Muscle layer of colon (tissue), 2 donors: Measurements from ENCODE around the gene USP16.
"Not testable (repeated sequence)": the region's sequence is repeated elsewhere in the genome, so short reads cannot be mapped to it uniquely, and the experiment has no call there.

Experiments
- H3K27ac ChIP-seq: one replicate; pipeline ENCODE4 v1.7.0; 2013; ENCODE audit warnings: low read depth, mild to moderate bottlenecking, low read length, moderate library complexity
- H3K27me3 ChIP-seq, 2 donors: one replicate each; pipeline ENCODE4 v1.7.0; 2013; ENCODE audit warnings: low read length in 2 of 2, mild to moderate bottlenecking in 2 of 2; ENCODE audit not compliant: insufficient read depth in 2 of 2, control insufficient read depth in 1 of 2
- H3K36me3 ChIP-seq: one replicate; pipeline ENCODE4 v1.7.0; 2013; ENCODE audit warnings: mild to moderate bottlenecking, low read length; ENCODE audit not compliant: insufficient read depth
- H3K4me1 ChIP-seq: one replicate; pipeline ENCODE4 v1.7.0; 2013; ENCODE audit warnings: mild to moderate bottlenecking, low read length; ENCODE audit not compliant: insufficient read depth
- H3K4me3 ChIP-seq, 2 donors: one replicate each; pipeline ENCODE4 v1.7.0; 2013; ENCODE audit warnings: low read length in 2 of 2, low read depth in 1 of 2, mild to moderate bottlenecking in 1 of 2, moderate library complexity in 1 of 2
- H3K9ac ChIP-seq: one replicate; pipeline ENCODE4 v1.7.0; 2013; ENCODE audit warnings: low read length
- H3K9me3 ChIP-seq: one replicate; pipeline ENCODE4 v1.7.0; 2013; ENCODE audit warnings: mild to moderate bottlenecking, low read length
- donor health status: abdominal sarcoma.
- donor health status: Adenocarcinoma of cecum.

USP16 gene

GRCh38 chr21:29024474-29025327 is at the start of gene USP16:
USP16 (plus strand) TSS chr21:29024668; CDS start chr21:29027914, 3,246 bp downstream.
- H3K27ac ChIP-seq: peak within 1 kb of the TSS; percentile 91
- peak within 1 kb of the TSS; percentile 96 for H3K9ac ChIP-seq
- H3K4me1 ChIP-seq: peaks cover 12% of the 10 kb centered on the region
- H3K36me3 ChIP-seq: no peaks in the 10 kb centered on the region
- H3K9me3 ChIP-seq: no peaks in the 10 kb centered on the region
- H3K27me3 ChIP-seq: no peaks in the 10 kb centered on the region
- H3K4me3 ChIP-seq: peak within 1 kb of the TSS; percentile 53 to 90

- H3K27ac ChIP-seq: no peak overlapping the region
- H3K27me3 ChIP-seq: no peaks in the 10 kb centered on the region
- H3K9ac ChIP-seq: no peak overlapping the region
- H3K4me1 ChIP-seq: no peaks in the 10 kb centered on the region
- H3K36me3 ChIP-seq: peaks cover 20% of the 10 kb centered on the region
- H3K9me3 ChIP-seq: no peaks in the 10 kb centered on the region
- no peak overlapping the region for H3K4me3 ChIP-seq
Observed at GRCh38 chr21:28975397-28975796, 49.1 kb upstream of the USP16 start.

DNA sequence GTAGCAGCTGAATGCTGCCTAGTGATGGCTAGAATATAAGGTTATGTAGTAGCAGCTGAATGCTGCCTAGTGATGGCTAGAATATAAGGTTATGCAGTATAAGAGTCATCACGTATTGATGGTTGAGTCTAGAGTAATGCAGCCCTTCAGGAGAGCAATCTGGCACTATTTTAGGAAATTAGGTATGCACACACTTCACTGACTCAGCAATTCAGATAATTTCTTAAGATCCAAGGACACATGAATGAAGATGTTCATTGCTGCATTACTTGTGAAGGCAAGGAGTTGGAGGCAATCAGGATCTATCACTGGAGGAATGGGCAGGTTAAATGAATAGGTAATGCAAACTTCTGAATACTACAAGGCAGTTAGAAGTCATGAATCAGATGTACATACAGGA is 45.4 kb upstream of the USP16 start:
- no peak overlapping the region for H3K4me3 ChIP-seq
- H3K9me3 ChIP-seq: no peaks in the 10 kb centered on the region
- H3K9ac ChIP-seq: no peak overlapping the region
- H3K27ac ChIP-seq: no peak overlapping the region
- no peaks in the 10 kb centered on the region for H3K27me3 ChIP-seq
- H3K4me1 ChIP-seq: no peaks in the 10 kb centered on the region
- H3K36me3 ChIP-seq: peaks cover 38% of the 10 kb centered on the region

GRCh38 chr21:28982637-28983036 is 41.8 kb upstream of the USP16 start:
- Histone ChIP-seq H3K27me3 (no peaks in the 10 kb centered on the region), H3K4me3 (no peak overlapping the region), H3K9me3 (no peaks in the 10 kb centered on the region), H3K27ac (no peak overlapping the region), H3K36me3 (peaks cover 45% of the 10 kb centered on the region), H3K9ac (no peak overlapping the region), H3K4me1 (no peaks in the 10 kb centered on the region)

DNA sequence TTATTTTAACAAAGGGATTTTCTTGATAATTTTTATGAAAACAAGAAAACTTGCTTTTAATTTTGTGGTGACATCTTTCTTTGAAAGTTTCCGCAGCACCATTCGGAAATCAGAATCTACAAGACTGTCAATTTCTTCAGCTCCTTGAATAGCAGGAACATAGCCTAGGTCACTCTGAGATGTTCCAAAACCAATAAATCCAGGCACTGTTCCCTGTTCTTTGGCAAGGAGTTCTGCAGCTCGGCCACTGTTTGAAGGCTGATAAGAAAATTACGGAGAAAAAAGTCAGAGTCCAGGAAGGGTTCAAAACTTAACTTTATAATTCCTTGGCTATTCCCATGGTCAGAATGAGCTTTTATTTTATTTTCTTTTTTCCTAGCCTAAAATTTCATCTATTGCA is 37.8 kb upstream of the USP16 start:
- H3K4me1 ChIP-seq: peaks cover 10% of the 10 kb centered on the region
- no peaks in the 10 kb centered on the region for H3K27me3 ChIP-seq
- no peak overlapping the region for H3K4me3 ChIP-seq
- H3K27ac ChIP-seq: no peak overlapping the region
- H3K9me3 ChIP-seq: no peaks in the 10 kb centered on the region
- no peak overlapping the region for H3K9ac ChIP-seq
- peaks cover 25% of the 10 kb centered on the region for H3K36me3 ChIP-seq

GRCh38 chr21:28988146-28988545 is 36.3 kb upstream of the USP16 start:
- not testable (repeated sequence) for H3K9ac ChIP-seq, H3K27ac ChIP-seq, H3K4me3 ChIP-seq, H3K9me3 ChIP-seq, H3K27me3 ChIP-seq
- peaks cover 16% of the 10 kb centered on the region for H3K4me1 ChIP-seq
- H3K36me3 ChIP-seq: peaks cover 18% of the 10 kb centered on the region

DNA sequence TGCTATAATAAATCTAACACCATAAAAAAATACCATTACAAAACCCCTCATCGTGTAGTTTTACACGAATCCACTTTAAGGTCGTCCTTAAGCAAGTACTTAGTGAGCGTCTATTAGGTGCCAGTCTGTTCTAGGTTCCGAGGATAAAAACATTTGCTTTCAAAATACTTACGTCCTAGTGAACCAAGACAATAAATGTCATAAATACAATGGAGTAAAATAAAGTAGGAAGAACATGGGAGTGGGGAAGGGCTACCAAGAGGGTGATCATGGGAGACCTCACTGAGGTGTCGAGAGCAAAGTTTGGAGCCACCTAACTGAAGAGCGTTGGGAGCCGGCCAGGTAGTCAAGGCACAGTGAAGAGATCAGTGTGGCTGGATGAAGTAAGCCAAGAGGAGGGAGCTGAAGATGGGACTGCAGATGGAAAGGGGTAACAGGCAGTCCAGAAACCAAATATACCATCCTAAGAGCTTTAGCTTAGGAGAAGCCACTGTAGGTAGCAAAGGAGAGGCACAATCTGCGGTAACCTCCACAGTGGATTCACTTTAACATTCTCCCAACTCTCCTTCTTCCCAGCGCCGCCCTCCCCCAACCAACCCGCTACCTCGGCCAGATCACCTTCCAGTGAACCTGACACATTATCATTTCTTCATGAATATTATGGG is 32.5 kb upstream of the USP16 start:
- Histone ChIP-seq H3K4me3 (peak overlapping the region; percentile 93 to 99), H3K9me3 (no peaks in the 10 kb centered on the region), H3K27ac (peak overlapping the region; percentile 87), H3K27me3 (no peaks in the 10 kb centered on the region), H3K9ac (peak overlapping the region; percentile 64), H3K4me1 (peaks cover 20% of the 10 kb centered on the region), H3K36me3 (no peaks in the 10 kb centered on the region)

DNA sequence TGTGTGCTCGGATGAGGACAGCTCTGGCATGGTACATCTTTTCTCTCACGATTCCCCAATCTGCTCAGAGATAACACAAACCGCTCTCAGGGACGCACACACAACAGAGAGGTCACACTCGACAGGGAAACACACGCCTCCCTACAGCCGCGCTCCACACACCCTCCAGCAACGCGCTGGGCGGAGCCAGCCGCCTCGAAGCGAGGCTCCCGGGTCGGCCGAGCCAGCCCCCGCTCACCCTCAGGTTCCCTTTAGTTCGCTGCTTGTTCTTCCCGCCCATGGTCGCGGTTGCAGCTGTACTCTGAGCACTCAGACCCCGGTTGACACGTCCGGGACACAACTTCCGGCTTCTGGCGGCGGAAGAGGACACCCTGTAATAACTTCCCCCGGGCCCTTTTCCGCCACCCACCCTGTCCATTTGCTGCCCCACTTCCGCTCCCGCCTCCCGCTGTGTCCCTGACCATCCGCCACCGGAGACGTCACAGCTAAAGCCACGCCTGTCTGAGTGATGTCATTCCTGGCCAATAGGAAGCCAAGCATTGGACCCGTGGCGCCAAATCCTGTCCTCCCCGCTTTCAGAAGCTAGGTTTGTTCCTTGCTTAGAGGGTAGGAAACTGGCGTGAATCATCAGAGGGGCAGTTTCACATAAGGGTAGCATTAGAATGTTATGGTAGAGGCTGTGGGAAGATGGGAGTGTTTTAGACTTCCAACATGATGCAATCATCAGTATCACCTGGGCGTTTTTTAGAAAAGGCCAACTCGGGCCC is 31.8 kb upstream of the USP16 start, which contains the start of gene LTN1:
LTN1 (minus strand) TSS at position 352 of the 767 bp plus-strand sequence; CDS start at position 280, 72 bp downstream.
- Histone ChIP-seq H3K9me3 (no peaks in the 10 kb centered on the region), H3K27me3 (no peaks in the 10 kb centered on the region), H3K36me3 (no peaks in the 10 kb centered on the region), H3K4me3 (peak within 1 kb of the TSS; percentile 93 to 99), H3K4me1 (peaks cover 20% of the 10 kb centered on the region), H3K9ac (peak within 1 kb of the TSS; percentile 64), H3K27ac (peak within 1 kb of the TSS; percentile 87)

DNA sequence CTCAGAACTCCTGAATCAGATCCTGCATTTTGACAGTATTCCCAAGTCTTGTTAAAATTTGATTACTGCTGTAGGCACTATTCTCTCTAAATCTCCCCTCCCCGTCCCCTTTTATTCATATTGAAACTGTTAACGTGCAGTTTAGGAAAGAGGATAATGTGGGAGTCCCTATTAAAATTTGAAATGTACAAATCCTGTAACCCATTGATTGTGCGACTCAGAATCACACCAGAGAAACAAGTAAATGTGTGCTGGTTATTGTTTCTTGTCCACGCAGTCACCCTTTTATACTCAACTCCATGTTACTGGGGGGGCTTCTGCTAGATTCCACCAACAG is 31.2 kb upstream of the USP16 start:
- peak overlapping the region; percentile 44 for H3K9ac ChIP-seq
- no peaks in the 10 kb centered on the region for H3K36me3 ChIP-seq
- H3K4me1 ChIP-seq: peaks cover 20% of the 10 kb centered on the region
- H3K27ac ChIP-seq: peak overlapping the region; percentile 70
- H3K4me3 ChIP-seq: peak overlapping the region; percentile 49 to 93
- no peaks in the 10 kb centered on the region for H3K27me3 ChIP-seq
- no peaks in the 10 kb centered on the region for H3K9me3 ChIP-seq

DNA sequence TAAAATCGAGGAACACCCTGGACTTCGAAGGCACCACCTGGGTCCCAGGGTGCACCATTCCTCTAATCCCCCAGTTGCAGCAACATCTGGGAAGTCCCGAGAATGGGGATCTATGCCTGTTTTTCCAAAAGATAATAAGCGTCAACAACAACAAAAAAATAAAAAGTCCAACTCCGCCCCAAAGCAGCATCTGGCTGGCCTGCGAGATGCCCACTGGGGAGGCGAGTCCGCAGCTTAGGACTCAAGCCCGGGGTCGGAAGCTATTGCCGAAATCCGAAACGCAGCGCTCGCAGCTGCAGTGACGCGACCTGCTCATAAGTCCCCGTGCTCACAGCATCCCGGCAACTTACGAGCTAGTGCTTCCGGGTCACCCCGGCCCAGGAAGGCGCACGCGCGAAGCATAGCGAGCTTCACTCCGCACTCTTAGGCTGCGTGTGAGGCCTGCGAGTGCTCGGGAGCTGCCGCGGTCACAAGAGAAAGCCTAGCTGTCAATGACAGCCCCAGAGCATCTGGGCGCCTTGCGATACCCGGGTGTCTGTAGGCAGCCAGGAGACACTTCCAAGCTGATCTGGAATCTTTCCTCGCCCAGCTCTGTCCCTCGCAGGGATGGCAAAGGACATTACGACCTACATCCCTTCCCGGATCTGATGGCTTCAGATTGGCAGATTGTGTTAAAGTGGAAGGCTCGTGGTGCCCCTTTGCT is 21.9 kb upstream of the USP16 start:
- H3K36me3 ChIP-seq: no peaks in the 10 kb centered on the region
- H3K27ac ChIP-seq: peak overlapping the region; percentile 74
- peaks cover 6% of the 10 kb centered on the region for H3K4me1 ChIP-seq
- peak overlapping the region; percentile 80 for H3K9ac ChIP-seq
- H3K4me3 ChIP-seq: peak overlapping the region; percentile 40 to 73
- no peaks in the 10 kb centered on the region for H3K9me3 ChIP-seq
- H3K27me3 ChIP-seq: no peaks in the 10 kb centered on the region

DNA sequence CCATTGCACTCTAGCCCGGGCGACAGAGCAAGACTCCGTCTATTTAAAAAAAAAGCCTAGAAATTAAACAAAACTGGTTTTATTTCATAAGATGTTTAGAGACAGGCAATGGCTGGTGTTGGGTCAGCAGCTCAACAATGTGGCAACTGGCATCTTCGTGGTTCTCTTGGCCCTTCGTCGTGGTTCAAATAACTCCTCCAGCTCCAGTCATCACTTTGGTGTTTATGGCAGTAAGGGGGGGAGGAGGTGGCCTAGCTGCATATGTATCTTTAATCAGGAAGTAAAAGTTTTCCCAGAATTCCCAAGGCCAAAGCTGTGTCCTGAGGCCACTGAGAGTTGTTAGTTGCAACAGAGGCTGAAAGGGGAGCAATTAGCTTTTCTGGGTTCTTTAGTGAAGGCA is 18.8 kb upstream of the USP16 start:
- peaks cover 9% of the 10 kb centered on the region for H3K36me3 ChIP-seq
- H3K4me3 ChIP-seq: no peak overlapping the region
- H3K9me3 ChIP-seq: no peaks in the 10 kb centered on the region
- H3K27me3 ChIP-seq: no peaks in the 10 kb centered on the region
- H3K27ac ChIP-seq: no peak overlapping the region
- peaks cover 6% of the 10 kb centered on the region for H3K4me1 ChIP-seq
- H3K9ac ChIP-seq: no peak overlapping the region
